Mucosa of gallbladder (tissue), 1 donor: Measurements from ENCODE around the gene KRT6B. TPM values are rescaled to one million over a fixed set of nuclear protein-coding genes. Genes with fewer than 3 reads are reported as not detected.
"Not testable (repeated sequence)": the region's sequence is repeated elsewhere in the genome, so short reads cannot be mapped to it uniquely, and the experiment has no call there.

ENCODE experiments used
- DNase-seq: peaks from one replicate; pipeline ENCODE4 v3.0.0-alpha.2; 2020; ENCODE audit warnings: low spot score
- total RNA-seq: library from RNA; stranded (reverse); gene quantifications from one replicate; pipeline ENCODE4 v1.2.1, GENCODE V29; 2021
- donor health status: DM: no; HTN: no; CAD: no.

The KRT6B gene
- total RNA-seq, 1 donor from 2014 or later, result not detected

- DNase-seq, result no peak
Observed at GRCh38 chr12:52469853-52470252, 17.9 kb upstream of the KRT6B start.

- DNase-seq, result no peak
Observed at GRCh38 chr12:52464897-52465296, 13.0 kb upstream of the KRT6B start.

DNA sequence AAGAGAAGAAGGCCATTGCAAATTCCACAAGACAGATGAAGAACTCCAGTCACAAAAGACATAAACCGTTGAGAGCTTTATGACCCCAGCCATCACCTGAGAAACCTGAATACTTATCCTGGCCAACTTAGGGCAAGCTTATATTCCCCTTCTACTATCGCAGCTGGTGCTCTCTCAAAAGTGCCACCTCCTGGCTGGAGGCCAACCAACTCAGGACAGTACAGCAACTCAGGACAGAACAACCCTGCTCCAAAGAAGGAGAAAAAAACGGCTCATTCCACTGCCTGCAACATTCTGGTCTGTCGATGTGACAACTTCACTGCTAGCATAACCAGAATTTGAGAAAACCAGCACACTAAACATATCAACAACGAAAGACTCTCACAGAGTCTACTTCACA is 9.7 kb upstream of the KRT6B start:
- DNase-seq, result no peak

GRCh38 chr12:52458861-52459260 is 6.9 kb upstream of the KRT6B start:
- DNase-seq, result no peak

GRCh38 chr12:52455821-52456220 is 3.9 kb upstream of the KRT6B start:
- DNase-seq, result no peak

- no peak for DNase-seq
Observed at GRCh38 chr12:52454411-52455201, 2.7 kb upstream of the KRT6B start.

GRCh38 chr12:52448228-52448627 is 3.7 kb downstream of the KRT6B start:
- no peak for DNase-seq

GRCh38 chr12:52447196-52447595 is 4.8 kb downstream of the KRT6B start:
- not testable (repeated sequence) for DNase-seq

- DNase-seq, result no peak
Observed at GRCh38 chr12:52446367-52447045, 5.4 kb downstream of the KRT6B start.

DNA sequence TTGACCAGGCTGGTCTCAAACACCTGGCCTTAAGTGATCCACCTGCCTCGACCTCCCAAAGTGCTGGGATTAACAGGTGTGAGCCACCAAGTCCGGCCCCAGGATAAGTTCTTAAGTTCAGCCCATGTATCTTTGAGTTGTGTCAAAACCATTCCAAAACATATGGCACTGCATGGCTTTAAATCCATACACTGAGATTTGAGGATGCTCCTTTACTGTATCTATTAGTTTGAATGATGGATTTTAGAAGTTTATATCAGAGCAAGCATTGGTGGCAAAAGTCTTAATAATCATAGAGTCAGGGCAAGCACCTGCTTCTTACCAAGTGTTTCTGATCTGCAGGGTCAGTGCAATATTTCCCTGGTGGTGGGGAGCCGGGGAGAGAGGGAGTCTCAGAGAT is 6.1 kb downstream of the KRT6B start:
- DNase-seq, result no peak

GRCh38 chr12:52444647-52445595 is 7.0 kb downstream of the KRT6B start:
- no peak for DNase-seq

GRCh38 chr12:52443966-52444365 is 8.0 kb downstream of the KRT6B start:
- no peak for DNase-seq

GRCh38 chr12:52442600-52443061 is 9.3 kb downstream of the KRT6B start:
- DNase-seq, result peak; percentile 25

GRCh38 chr12:52441320-52441911 is 10.5 kb downstream of the KRT6B start:
- DNase-seq, result no peak

DNA sequence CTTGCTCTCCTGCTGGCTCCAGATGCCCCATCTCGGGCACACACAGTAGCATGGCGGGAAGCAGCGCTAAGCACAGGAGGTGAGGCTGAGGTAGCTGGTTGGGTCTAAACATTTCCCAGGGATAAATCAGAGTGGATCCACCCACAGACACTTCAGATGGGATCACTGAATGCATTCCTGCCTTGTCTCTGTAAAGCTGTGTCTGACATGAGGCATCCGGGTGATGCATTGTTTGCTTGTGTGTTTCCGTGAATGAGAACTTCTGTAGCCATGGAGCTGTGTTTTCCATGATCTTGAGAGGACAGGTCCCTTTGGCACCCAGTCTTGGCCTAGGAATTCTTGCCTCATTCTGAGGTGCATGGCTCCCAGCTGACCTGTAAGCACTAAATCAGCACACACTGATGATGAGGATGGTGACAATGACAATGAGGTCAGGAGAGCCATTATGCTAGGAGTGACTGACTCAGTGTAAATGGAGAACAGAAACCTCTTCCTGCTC is 11.1 kb downstream of the KRT6B start:
- DNase-seq, result no peak

DNA sequence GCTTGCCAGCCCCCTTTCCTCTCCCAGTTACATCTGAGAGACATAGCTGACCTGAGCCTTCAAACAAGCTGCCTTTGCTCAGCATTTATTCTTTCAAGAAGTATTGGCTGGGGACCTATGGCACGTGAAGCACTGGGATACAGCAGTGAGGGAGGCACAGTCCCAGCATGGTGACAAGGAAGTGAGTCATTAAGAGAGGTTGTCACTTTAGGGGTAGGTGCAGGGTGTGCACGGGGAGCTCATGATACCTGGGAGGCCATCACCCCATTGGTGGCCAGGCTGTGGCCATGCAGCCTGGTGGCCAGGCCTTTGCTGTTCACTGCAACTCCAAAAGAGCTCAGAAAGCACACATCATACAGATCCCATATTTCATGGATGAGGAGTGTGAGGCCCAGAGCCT is 12.1 kb downstream of the KRT6B start:
- no peak for DNase-seq

DNA sequence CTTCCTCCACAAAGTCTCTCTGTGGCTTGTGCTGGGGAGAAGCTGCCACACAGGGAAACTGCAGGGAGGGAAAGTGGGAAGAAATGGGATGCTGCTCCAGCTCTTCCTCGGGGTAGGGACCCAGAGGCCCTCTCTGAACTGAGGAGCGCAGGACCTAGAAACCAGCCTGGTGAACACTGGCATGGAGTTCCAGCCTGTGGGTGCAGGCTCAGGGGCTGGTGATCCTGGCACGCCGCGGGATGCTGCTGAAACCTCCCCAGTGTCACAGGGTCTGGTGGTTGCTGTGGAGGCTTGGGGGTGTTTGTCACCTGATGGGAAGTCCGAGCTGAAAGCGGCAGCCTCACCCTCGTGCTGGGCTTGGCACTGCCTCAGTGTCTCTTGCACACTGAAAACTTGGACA is 12.5 kb downstream of the KRT6B start:
- no peak for DNase-seq

- no peak for DNase-seq
Observed at GRCh38 chr12:52438305-52439301, 13.3 kb downstream of the KRT6B start.

- DNase-seq, result no peak
Observed at GRCh38 chr12:52437508-52437907, 14.4 kb downstream of the KRT6B start.

DNA sequence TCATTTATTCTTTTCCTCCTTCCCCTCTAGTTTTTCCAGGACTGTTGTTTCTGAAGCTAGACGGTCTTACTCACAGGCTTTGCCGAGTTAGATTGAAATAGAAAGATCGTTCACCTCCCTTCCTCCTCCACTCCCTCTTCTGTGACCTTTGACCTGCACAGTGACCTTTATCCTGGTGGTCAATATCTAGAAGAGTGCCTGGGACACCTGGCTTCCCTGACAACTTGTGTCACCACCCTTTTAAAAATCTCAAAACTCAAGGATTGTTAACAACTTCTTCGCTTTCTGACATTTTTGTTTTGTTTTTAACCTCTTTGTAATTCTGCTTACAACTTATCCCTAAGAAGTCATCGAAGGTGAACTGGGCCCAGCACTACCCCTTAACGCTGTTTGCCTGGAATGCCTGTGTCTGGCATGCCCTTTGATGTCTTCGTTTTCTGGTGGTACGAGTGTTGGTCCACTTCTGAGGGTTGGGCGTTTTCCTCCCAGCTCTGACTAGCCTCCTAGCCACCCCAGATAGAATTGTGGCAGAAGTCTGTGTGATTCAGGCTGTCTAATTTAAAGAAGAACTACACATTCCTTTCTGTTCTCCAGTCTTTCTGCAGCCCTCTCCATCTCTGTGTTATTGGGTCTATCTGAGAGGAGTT is 15.0 kb downstream of the KRT6B start:
- DNase-seq, result no peak
